ENCODE measurements around the gene GAPDHS.
A peak's percentile ranks its signal among the peaks of the same experiment; 100 is the strongest.

Gene GAPDHS

GRCh38 chr19:35533201-35533821, at the start of gene GAPDHS:
Gene GAPDHS (plus strand): TSS chr19:35533456. CDS start chr19:35533528, 72 bp downstream.
- no peak for DNase-seq

DNA sequence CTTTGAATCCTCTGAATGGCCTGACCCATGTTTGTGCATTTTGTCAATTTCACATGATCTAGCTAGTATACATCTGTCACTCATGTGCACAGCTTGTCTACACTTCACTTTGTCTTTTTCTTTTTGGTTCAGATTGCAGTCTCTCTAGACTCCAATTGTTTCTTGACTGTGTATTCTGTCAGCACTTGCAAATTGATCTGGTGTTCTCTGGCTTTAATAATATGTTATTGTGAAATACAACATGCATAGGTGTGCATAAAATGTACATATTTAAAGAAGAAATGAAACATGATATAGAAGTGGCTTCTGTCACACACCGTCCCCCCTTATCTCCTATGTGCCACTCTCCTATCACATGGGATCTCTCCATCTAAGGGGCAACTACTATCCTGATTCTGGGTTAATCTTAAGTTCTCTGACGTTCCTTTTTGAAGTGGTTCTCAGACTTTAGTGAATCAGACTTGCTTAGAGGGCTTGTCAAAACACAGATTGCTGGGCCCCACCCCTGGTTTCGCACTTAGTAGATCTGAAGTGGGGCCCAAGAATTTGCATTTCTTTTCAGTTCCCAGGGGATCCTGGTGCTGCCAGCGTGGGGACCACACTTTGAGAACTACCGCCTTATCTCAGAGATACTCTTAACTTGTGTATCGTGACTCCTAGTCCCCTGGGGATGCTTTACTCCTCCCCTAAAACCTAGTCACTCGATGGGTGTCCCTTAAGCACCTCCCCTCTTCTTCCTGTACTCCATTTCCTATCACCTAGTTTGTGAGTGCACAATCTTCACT, 48.8 kb upstream of the GAPDHS start:
- no peak for DNase-seq

DNA sequence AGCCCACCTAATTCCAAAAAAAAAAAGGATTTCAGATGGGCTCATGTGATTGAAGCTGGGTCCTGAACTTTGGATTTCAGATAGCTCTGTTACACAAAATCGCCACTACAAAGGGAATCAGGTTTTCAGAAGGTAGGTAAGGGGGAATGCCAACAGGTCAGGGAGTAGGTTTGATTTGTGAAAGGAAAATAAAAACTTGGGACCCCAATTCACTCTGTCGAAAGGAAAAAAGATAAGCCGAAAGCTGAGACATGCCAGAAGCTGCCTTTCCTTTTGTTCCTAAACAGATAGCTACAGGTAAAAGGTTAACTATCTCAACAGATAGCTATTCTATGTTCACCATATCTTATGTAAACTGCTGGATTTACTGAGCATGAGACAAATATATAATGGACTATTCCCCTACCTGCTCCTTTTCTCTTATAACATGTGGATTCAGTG, 47.0 kb upstream of the GAPDHS start:
- DNase-seq: no peak

DNA sequence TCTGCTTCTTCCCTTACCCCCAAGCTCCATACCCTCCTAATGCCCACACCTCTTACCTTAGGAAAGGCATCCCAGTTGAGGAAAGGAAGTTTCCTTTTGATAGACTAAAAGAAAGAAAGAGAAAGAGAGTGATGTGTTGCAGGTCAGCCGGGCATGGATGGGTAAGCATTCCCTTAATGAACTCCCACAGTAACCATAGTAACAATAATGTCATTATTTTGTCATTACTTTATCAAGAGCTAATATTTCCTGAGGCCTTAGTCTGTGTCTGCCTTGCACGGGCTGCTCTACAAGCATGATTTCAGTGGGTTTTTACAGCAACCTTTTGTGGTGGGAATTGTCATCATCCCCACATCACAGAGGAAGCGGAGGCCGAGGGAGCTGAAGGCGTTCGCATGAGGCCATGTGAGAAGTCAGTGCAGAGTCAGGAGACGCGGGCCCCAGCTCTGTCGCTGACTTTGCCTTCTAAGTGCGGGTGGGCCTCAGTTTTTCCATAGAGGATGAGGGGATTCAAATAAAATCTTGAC, 45.5 kb upstream of the GAPDHS start:
- DNase-seq: no peak

GRCh38 chr19:35488677-35489076, 44.6 kb upstream of the GAPDHS start:
- DNase-seq: no peak

DNA sequence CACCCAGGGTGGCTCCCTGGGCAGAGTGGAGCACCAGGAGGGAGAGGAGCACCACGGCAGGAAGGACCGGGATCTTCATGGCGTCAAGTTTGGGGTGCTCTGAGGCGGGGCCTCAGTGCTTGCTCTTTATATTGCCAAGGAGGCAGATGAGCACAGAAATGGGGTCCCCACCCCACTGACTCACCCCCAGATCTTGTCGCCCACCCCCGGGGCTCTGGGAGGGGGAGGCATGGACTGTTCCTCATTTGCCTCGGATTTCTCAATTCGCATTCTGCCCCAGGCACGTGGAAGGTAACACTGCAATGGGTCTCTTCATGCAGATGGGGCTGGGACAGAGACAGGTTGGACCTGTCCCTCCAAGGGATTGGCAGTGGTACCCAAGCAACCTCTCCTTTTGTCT, 42.9 kb upstream of the GAPDHS start, which contains the start of gene KRTDAP:
Gene KRTDAP, minus strand, starts transcription at position 101 of the 400 bp plus-strand sequence. Its CDS starts 22 bp downstream, at position 79.
- DNase-seq: no peak

DNA sequence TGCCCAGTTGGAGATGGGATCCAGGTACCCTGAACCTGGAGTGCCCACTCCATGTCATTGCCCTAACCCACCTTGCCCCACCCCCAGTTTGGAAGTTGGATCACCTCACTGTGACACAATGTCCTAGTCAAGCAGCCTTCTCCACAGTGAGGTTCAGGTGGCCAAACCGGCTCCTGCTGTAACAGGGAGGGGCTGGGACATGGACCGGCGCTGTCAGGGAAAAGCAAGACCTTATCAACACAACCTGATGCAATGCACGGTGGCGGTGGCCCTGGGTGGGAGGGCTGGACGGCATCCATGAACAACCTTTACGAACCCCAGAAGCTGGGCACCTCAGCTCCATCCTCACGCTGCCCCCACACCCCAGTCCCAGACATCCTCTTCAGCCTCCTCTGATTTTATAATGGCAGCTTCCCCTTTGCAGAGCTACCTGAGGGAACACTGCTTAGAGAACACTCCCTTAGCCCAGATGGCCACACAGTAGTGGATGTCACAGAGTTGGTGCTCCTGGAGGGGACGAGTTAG, 41.4 kb upstream of the GAPDHS start:
- DNase-seq: no peak

GRCh38 chr19:35493971-35494370, 39.3 kb upstream of the GAPDHS start:
- DNase-seq: no peak

GRCh38 chr19:35495107-35496064, 37.9 kb upstream of the GAPDHS start:
- peak in 1 of 2 experiments; percentile 40 for DNase-seq

GRCh38 chr19:35497406-35497805, 35.9 kb upstream of the GAPDHS start:
- no peak for DNase-seq

GRCh38 chr19:35498220-35498619, 35.0 kb upstream of the GAPDHS start:
- DNase-seq: no peak

DNA sequence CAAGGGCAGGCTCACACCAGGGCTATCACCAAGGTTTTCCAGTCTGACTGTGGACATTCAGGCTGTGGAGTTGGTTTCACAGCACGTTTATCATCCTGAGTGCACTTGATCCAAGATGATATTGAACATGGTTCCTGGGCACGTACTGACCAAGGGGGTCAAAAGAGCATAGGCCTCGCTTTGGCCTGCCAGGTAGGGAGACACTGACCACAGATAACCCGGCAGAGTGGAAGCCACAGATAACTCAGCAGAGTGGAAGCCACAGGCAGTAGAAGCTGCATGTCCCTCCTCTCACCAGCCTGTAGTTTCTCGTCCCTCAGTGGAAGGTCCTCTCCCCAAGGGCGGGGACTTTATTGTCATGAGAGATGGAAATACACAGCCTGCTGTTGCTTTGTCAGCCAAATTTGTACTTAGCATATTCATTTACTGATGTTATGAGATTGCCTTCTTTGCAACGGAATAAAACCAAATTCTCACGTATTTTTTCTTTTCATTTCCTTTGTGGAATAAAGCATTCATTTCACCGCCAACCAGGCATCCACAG, 34.2 kb upstream of the GAPDHS start:
- DNase-seq: no peak

DNA sequence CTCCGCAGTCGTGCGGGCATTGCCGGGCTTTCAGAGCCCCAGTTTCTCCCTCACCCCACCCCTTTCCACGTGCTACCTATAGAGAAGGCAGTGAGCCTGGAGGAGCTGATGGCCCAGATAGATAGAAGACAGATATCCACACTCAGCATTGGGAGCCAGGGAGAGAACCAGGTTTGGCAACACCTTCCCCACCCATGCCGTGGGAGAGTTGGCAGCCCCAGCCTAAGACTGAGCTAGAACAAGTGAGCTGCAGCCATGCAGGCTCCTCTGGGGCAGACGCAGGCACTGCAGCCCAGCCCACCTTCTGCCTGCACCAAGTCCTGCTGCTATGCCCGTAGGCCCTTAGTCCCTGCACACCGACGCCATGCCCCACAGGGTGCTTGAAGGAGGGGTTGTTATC, 32.6 kb upstream of the GAPDHS start:
- no peak for DNase-seq

DNA sequence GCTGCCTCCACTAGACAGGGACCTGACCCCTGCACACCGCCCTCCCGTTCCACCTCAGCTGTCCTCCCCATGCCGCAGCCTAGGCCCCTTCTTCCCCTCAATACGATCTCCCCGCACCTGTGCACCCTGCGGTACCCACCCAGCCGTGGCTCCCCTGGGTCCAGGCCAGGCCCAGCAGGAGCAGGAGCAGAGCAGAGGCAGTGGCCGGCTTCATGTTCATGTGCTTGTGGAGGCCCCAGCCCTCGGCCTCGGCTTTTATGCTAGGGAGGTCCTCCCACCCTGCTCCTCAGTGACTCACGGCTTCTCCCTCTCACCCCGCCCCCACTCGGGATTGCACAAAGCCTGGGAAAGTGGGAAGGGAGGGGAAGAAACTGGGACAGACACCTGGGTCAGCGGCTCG, 31.6 kb upstream of the GAPDHS start:
- DNase-seq: no peak

DNA sequence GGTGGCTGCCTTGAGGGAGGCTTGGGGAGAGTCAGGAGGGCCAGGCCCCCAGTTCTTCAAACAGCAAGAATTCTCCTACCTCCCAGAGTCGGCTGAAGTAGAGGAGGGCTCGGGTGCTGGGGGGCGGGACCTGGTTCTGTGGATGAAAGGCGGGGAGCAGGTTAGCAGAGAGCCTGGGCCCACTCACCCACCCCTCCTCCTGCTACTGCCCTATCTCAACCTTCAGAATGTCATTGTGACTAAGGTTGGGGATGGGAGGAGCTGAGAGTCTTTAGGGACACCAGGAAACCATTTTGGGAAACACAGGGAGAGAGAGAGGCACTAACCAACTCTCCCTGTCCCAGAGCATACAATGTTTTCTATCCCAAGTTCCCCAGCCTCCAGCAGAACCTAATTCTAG, 30.5 kb upstream of the GAPDHS start:
- no peak for DNase-seq

GRCh38 chr19:35506011-35506410, 27.2 kb upstream of the GAPDHS start:
- no peak for DNase-seq

- DNase-seq: no peak
Observed at GRCh38 chr19:35507561-35507960, 25.7 kb upstream of the GAPDHS start.

DNA sequence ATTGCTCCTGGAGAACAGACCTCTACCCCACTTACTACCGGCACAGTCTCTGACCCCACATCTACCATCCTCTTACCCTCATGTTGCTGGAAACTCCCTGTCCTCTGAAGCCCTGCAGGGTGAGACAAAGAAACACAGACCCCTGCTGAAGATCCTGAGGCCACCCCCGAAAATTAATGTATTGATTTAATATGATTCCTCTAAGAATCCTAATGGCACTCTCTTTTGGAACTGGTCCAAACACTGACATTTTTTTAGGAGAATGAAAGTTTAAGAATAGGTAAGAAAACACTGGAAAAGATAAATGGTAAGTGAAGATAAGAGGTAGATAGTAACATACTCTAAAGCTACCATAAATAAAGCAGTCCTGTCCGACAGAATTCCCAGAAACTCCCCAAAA, 25.1 kb upstream of the GAPDHS start:
- no peak for DNase-seq

GRCh38 chr19:35509018-35509652, 24.1 kb upstream of the GAPDHS start:
- DNase-seq: no peak

GRCh38 chr19:35509861-35510625, 23.2 kb upstream of the GAPDHS start:
- DNase-seq: peak in 1 of 2 experiments; percentile 8

DNA sequence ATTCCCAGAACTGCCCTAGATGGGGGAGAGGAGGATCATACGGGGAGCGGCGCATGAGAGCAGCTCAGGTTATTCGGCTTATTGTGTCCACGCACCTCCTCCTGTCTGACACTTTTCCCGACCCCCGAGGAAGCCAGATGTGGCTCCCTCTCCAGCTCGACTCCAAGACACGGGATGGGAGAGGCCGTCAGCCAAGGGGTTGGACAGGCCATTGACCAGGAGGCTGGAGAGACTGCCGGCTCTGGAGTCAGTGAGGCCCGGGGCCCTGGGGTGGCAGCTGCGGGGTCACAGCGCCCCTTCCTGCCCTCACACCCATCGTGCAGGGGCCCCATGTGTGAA, 22.7 kb upstream of the GAPDHS start:
- no peak for DNase-seq
